Activated CD4-positive, alpha-beta T cell treated with anti-CD3 and anti-CD28 coated beads, Interleukin-2, Interleukin-6, amounts not matched to agents 100 ng/mL and 50 ng/mL, durations not matched to agents 16 hours and 8 hours (primary cell): ENCODE results near the gene DPP9.
"Not testable (repeated sequence)": the region's sequence is repeated elsewhere in the genome, so short reads cannot be mapped to it uniquely, and the experiment has no call there.

Experiments used
- DNase-seq: peaks from one replicate; pipeline ENCODE4 v3.0.0-alpha.2; 2020

Gene DPP9

DNA sequence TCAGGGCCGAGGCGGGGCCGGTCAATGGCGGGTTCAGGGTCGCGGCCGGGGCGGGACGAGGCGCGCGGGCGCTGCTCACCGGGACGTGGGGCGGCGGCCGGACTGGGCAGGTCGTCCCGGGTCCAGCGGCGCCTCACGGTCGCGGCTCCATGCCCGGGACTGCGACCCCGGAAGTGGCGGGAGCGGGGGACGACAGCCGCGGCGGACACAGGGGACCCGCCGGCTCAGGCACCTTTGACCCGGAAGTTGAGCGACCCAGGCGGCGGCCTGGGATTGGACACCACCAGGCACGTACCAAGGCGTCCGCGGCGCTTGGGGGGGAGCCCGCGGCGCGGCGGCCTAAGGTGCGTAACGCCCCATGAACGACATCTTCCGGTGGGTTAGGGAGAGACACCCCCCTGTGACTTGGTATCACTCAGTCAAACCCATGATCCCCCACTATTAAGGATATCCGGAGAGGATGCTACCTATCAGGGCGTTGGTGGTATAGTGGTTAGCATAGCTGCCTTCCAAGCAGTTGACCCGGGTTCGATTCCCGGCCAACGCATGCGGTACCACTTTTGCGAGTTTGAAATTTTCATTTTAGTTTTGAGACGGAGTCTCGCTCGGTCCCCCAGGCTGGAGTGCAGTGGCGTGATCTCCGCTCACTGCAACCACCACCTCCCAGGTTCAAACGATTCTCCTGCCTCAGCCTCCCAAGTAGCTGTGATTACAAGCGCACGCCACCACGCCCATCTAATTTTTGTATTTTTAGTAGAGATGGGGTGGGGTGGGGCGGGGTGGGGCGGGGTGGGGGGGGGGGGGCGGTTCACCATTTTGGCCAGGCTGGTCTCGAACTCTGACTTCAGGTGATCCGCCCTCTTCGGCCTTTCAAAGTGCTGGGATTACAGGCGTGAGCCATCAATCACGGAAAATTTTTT lies at the start of gene DPP9:
TSS of gene DPP9 (minus strand) at position 248 of the 920 bp plus-strand sequence. CDS start 3,936 bp downstream, outside the sequence.
- DNase-seq: peak; percentile 98

DNA sequence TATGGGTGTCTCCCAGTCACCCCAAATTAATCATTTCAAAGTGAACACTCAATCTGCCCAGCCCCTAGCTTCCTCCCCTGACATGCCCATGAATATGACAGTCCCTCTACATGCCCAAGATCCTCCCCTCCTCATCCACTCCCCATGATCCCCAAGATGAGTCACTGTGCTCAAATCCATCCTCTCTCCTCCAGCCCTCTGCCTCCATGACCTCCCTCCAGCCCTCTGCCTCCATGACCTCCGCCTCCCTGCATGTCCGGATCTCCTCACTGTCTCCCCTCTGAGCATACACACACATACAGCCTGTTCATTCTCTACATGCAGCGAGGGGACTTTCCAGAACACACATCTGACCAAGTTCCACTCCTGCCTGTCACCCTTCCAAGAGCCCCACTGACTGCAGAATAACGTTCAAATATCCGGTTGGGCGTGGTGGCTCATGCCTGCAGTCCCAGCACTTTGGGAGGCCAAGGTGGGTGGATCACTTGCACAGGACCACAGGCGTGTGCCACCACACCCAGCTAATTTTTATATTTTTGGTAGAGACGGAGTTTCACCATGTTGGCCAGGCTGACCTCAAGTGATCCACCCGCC lies 49.5 kb upstream of the DPP9 start:
- DNase-seq: no peak

DNA sequence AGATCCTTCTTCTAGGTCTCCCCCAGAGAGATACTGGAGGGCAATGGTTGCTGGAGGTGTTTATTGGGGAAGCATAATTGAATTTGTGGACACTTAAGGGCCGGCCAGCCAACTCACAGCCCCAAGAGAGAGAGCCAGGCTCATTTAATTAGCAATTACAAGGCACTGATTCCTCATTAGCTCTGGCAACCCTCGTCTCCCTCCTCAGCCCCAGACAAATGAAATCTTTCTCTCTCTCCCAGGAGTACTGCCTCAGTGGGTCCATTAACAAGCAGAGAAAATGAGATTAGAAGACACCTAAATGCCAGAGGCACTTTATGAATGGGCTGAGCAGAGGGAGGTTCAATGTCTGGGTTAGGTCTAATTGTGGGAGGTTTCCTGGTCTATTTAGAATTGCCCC lies 48.9 kb upstream of the DPP9 start:
- no peak for DNase-seq

DNA sequence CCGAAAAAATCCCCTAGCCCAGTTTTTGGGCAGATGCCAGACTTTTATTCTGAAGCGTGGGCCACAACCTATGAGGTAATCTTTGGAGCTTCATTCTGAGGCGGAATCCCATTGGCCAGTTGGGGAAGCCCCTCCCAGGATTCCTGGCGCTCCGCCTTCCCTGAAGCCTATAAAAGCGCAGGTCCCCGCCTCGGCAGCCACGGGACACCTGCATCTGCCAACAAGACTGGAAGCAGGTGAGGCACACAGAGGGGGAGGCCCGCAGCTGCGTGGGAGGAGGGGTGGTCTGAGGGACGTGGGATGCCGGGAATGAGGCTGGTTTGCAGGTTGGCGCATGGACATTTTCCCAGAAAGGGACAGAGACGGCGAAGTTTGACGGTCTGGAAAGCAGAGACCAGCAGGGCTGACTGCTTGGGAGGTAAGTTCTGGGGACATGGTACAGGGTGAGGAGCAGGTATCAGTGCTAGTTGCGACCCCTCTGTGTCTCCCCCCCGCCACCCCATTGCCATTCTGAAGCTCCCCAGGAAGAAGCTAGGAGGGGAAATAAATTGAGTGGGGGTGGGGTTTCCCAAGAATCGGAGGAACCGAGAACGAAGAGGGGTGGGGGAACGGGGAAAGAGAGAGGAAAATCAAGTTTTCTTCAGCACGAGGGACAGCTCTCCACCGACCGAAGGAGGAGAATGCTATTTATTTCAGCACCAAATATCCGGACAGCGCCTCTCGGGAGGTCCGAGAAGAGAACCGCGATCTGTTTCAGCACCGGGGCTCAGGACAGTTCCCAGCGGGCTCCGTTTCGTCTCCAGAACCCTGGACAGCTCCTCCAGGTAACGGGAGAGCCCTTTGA lies 45.5 kb upstream of the DPP9 start:
- peak; percentile 81 for DNase-seq

DNA sequence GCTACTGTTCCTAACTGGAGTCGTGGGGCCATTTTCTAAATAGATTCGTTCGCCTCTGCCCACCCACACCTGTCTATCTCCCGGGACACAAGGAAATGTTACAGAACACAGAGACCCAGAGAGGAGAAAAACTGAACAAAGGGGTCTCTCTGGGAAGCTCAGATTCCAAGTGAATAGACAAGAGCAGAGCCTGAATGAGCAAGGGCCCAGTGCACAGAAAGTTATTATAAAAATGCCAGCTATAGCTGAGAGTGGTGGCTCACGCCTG lies 40.7 kb upstream of the DPP9 start:
- no peak for DNase-seq

DNA sequence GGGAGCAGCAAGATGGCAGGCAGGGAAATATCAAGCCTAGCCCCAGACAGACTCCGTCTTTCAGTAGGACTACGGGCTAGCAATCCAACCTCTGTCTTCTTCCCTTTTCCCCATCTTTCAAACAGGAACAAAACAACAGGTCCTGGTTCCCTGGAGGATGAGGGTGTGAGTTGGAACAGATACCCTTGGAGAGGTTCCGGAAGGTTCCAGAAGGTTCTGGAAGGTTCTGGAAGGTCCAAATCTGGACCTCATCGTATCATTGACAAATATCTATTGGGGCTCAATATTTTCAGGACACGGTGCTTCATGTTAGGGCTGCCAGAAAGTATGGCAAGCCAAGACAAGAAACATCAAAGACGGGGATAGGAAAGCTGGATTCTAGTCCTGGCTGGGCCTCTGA lies 39.4 kb upstream of the DPP9 start:
- DNase-seq: no peak

DNA sequence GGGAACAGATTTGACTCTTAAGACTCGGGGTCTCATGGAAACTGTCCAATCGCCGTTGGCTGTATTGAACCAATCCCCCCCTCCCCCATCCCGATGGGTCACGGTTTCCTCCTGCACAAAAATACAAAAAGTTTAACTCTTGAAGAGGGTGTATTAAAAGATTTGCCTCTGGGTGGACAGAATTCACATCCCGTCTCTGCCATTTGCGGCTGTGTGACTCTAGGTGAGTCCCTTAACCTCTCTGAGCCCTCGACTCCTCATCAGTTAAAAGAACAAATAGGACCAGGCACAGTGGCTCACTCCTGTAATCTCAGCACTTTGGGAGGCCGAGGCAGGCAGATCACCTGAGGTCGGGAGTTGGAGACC lies 36.6 kb upstream of the DPP9 start:
- DNase-seq: no peak

DNA sequence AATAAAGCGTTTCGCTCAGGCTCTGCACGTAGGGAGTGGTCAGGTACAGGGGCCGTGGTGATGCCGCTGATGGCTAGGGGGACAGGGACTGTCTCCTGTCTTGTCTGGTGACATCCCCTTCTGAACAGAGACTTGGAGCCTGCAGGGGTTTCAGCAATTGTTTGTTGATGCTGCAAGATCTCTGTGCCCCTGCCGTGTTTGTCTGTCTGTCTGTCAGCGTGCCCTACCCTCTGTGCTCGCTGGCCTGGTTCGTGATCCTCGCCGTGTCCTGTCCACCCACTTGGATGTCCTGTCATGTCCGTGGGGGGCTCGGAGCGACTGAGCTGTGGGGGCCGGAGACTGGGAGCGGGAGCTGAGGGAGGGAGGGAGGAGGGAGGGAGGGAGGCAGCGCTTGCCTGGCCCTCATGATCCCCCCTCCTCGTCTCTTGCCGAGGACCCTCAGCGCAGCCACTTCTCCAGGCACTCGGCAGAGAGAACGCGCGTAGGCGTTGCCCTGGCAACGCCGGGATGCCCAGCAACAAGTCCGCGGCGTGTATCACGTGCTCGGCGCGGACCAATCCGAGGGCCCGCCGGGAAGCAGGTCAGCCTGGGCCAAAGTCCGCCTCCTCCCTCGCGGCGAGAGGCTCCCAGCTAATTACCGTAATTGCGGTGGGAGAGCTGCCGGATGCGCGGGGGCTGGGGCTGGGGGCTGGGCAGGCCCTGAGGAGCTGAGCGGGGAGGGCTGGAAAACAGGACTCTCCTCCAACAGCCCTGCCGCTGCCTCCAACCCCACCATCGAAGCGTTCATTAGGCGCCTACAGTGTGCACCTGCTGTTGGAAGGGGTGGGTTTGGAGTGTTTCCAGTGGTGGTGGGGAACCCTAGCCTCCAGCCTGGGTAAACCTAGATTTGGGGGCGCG lies 36.0 kb upstream of the DPP9 start:
- peak; percentile 80 for DNase-seq

DNA sequence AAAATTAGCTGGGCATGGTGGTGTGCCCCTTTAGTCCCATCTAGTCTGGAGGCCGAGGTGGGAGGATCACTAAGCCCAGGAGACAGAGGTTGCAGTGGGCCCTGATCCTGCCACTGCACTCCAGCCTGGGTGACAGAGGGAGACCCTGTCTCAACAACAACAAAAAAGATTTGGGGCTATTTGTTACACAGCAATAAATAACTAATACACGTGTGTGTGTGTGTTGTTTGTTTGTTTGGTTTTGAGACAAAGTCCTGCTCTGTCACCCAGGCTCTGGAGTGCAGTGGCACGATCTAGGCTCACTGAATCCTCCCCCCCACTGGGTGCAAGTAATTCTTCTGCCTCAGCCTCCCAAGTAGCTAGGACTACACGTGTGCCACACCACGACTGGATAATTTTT lies 35.0 kb upstream of the DPP9 start:
- no peak for DNase-seq

DNA sequence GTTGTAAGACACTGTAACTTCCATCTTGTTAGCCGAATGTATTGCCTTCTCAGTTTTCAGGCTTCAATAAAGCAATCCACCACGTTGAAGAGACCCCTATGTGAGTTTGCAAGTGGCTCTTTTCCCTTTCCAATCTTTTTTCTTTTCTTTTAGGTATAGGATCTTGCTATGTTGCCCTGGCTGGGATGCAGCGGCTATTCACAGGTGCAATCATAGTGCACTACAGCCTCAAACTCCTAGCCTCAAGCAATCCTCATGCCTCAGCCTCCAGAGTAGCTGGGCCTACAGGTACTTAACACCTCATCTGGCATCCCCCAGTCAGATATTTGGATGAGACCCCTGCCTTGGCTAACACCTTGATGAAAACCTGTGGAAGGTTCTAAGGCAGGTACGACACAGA lies 34.4 kb upstream of the DPP9 start:
- no peak for DNase-seq

DNA sequence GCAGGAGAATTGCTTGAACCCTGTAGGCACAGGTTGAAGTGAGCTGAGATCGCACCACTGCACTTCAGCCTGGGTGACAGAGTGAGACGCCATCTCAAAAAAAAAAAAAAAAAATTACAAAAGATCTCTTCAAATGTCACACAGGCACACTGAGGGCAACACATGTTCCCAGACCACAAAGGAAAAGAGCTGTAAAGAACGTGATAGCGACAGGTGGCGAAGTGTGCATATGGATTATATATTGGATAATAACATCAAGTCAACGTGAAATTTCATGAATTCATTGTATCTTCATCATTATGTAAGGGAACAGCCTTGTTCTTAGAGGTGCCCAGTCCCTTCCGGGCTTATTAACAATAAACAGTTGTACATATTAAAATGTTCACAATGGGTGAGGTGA lies 31.8 kb upstream of the DPP9 start:
- DNase-seq: no peak

DNA sequence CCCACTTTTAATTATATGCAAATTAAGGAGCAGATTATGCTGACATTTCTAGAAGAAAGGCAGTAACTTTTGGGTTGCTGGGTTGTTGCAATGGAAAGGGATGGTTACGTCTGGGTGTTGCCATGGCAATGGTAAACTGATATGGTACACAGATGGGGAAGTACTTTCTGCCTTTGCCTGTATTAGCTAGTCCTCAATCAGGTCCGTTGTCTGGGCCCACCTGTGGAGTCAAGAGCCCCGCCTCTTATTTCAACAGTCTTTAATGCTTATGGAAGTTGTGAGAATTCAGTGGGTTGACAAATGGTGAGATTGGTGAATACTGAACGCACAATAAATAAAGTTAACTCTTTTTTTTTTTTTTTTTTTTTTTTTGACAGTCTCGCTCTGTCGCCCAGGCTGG lies 30.6 kb upstream of the DPP9 start:
- no peak for DNase-seq

DNA sequence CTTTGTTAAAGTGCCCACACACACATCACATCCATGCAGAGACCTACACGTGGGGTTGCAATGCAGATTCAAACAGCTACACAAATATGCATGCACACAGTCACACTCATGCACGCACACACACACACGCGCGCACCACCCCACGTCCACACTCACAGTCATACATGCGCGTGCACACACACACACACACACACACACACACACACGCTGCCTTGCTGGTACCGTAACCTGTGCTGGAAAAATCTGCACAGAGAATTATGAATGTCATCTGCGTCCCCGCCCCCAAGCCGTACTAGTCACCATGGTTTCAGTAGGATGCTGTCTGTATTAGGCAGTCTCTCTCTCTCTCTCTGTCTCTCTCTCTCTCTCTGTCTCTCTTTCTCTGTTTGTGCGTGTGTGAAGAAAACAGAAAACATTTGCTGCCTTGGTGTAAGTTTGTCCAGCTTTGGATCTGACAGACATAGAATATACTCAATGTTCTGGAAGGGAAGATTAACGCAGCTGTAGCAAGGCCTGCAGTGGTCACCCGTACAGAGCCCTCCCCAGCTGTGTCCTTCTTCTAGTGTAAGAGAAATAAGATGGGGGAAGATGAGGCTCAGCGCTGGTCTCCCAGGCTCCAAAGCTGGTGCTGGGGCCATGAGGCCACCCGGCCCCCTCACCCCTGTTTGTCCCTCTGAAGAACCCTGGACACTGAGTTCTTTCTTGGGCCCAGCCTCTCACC lies 26.4 kb upstream of the DPP9 start:
- no peak for DNase-seq

DNA sequence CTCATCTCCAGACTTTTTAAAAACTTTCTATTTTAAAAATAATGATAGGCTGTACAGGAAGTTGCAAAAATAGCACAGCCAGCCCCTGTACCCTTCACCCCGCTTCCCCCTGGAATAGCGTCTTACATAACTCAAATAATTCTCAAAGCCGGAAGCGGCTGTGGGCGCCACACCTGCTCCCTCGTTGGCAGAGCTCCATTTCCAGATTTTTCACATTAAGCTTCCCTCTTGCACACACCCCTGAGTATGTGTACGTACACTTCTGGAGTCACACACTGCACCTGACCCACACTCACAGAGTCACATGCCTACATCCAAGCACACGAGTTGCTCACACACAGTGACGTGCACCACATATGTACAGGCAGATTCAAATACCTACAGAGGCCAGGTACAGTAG lies 24.9 kb upstream of the DPP9 start:
- no peak for DNase-seq

DNA sequence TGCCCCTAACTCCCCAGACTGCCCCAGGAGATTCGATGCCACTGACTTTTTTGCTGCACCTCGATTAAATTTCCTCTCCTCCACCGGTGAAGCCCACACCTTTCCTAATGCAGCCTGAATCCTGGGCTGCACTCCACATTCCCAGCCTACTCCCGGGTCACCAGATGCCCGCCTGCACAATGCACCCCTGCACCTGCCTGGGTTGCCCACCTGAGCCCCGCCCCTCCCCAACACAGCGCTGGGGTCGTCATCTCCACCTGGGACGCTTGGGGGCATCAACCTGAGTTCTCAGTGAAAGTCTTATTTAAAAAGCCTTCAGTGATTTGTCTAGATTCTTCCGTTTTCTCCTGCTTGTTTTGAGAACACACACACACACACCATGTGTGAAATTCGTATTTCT lies 24.5 kb upstream of the DPP9 start:
- no peak for DNase-seq

DNA sequence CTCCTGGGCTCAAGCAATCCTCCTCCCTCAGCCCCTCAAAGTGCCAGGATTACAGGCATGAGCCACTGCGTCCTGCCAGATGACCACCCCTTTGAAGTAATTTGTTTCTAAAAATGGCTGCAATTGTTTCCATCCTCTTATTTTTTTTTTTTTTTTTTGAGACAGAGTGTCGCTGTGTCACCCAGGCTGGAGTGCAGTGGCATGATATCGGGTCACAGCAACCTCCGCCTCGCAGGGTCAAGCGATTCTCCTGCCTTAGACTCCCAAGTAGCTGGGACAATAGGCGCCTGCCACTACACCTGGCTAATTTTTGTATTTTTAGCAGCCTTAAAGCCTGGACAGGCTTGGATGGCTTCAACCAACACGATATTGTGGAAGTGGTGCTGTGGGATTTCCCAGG lies 22.3 kb upstream of the DPP9 start:
- no peak for DNase-seq

DNA sequence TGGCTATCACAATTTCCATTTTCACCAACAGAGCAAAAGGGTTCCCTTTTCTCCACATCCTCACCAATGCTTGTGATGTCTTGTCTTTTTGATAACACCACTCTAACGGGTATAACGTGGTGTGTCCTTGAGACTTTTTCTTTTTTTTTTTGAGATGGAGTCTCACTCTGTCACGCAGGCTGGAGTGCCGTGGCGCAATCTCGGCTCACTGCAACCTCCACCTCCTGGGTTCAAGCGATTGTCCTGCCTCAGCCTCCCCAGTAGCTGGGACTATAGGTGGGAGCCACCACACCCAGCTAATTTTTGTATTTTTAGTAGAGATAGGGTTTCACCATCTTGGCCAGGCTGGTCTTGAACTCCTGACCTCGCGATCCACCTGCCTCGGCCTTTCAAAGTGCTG lies 21.5 kb upstream of the DPP9 start:
- not testable (repeated sequence) for DNase-seq

DNA sequence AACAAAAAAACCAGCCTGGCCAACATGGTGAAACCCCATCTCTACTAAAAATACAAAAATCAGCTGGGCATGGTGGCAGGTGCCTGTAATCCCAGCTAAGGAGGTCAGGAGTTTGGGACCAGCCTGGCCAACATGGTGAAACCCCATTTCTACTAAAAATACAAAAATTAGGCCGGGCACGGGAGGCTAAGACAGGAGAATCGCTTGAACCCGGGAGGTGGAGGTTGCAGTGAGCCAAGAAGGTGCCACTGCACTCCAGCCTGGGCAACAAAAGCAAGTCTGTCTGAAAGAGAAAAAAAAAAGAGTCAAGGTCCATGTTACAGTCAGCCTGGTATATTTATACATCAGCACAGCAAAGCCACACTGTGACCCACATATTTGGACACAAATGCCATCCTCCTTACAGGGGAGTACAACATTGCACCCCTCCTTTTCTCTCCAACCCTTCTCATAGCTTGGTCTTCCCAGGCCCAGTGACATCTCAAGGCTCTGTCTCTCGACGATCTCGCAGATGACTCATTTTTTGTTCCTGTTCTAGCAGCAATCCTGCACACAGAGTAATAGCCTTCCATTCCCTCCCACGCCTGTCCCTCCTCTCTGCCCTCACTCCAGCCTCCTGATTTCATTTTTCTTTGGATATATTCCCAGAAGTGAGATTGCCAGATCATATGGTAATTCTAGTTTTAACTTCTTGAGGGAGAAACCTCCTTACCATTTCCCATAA lies 21.0 kb upstream of the DPP9 start:
- DNase-seq: no peak

DNA sequence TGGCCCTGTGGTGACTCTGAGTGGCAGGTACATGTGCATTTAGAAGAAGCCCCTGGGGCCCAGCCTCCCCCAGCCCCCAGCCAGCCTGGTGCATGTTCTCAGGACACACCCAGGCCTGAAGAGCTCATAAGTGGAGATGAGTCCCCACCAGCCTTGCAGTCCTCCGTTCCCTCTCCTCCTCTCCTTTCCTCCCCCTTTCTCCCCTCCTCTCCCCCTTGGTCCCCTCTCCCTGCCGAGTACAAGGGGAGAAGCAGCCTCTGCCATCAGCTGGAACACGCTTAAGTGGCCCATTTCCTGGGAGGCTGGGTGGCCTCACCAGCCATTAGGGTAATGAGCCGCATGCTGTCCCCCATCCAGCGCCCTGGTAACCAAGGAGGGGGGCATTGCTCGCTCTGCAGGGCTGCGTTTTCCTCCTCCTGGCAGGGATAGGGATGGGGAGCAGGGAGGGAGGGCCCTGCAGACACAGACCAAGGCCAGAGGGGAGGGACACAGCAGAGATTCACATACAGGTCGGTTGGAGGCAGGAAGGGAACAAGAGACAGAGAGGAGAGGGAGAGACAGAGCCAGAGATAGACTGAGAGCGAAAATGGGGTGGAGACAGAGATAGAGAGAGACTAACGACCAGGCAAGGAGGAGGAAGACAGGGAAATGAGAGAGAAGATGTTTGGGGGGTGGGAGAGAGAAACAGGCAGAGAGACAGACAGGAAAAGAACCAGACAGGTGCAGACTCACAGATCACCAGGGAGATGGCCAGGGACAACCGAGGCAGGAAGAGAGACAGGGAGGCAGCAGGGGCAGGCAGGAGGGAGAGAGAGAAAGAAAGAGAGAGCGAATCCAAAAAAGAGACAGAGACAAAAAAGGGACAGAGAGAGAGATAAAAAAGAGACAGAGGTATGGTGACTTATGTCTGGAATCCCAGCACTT lies 19.3 kb upstream of the DPP9 start:
- DNase-seq: no peak

DNA sequence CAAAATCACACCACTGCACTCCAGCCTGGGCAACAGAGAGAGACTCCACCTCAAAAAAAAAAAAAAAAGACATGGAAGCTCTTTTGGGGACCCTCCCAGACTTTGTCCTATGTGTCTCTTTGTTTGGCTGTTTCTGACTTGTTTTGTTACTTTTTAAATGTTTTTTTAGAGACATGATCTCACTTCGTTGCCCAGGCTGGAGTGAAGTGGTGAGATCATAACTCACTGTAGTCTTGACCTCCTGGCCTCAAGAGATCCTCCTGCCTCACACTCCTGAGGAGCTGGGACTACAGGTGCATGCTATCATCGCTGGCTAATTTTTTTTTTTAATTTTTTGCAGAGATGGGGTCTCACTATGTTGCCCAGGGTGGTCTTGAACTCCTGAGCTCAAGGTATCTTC lies 16.4 kb upstream of the DPP9 start:
- DNase-seq: no peak
